ENCODE results near the gene YWHAE. TPM values are rescaled to one million over a fixed set of nuclear protein-coding genes. Genes with fewer than 3 reads are reported as not detected.

Gene YWHAE
- total and polyA plus RNA-seq, 2 of the 4 experiments (the other 2 are of a cell fraction): 358 to 774 TPM

GRCh38 chr17:1362964-1363363, 37.1 kb downstream of the YWHAE start:
- Histone ChIP-seq H3K9me3 (ENCODE audit: control insufficient read depth, insufficient read depth, low read length) (no peaks in the 10 kb centered on the region), H3K4me2 (ENCODE audit: low read depth, low read length) (no peak overlapping the region), H3K18ac (ENCODE audit: low read depth, low read length) (no peak overlapping the region), H3K79me1 (ENCODE audit: low read depth in 1 of 2, low read length in 2 of 2) (peaks cover 0 to 60% of the 10 kb centered on the region in 2 experiments; a peak in 2 of 4 replicates), H2AK9ac (replicated peaks; ENCODE audit: low read depth, low read length, poor library complexity) (no peak overlapping the region), H2AFZ (replicated peaks; ENCODE audit: low read length, poor library complexity) (no peak overlapping the region), H4K8ac (ENCODE audit: low read depth in 2 of 2, low read length in 2 of 2) (no peak overlapping the region), H3K27me3 (ENCODE audit: control insufficient read depth, insufficient read depth, low read length) (no peaks in the 10 kb centered on the region), H3K27ac (ENCODE audit: insufficient read depth, low read length) (no peak overlapping the region), H2BK20ac (ENCODE audit: low read depth, low read length) (no peak overlapping the region), H3K56ac (ENCODE audit: extremely low read depth, insufficient read depth, low read length) (no peak overlapping the region), H3K23ac (ENCODE audit: low read depth, low read length) (no peak overlapping the region), H4K91ac (ENCODE audit: insufficient read depth, low read depth, low read length) (no peak overlapping the region), H2BK15ac (ENCODE audit: low read depth, low read length) (no peak overlapping the region), H2BK5ac (ENCODE audit: low read depth, low read length, poor library complexity, severe bottlenecking) (no peak overlapping the region), H3K4ac (ENCODE audit: low read depth, low read length) (no peak overlapping the region), H3K14ac (replicated peaks; ENCODE audit: low read depth, low read length) (no peak overlapping the region), H3K9ac (ENCODE audit: low read depth, low read length) (no peak overlapping the region), H2AK5ac (ENCODE audit: low read depth, low read length) (no peak overlapping the region), H3K4me1 (ENCODE audit: control insufficient read depth, insufficient read depth, low read length) (peaks cover 19% of the 10 kb centered on the region), H3K36me3 (ENCODE audit: control insufficient read depth, insufficient read depth, low read length) (peaks cover 23% of the 10 kb centered on the region), H3K9me1 (ENCODE audit: insufficient read depth, low read length) (peaks cover 5% of the 10 kb centered on the region; the same call in 1 of the 2 replicates), H4K20me1 (ENCODE audit: insufficient read depth, low read length) (peaks cover 88% of the 10 kb centered on the region), H2BK120ac (ENCODE audit: low read depth, low read length) (no peak overlapping the region), H3K4me3 (ENCODE audit: insufficient read depth, low read depth, low read length) (no peak overlapping the region), H4K5ac (ENCODE audit: low read depth, low read length) (no peak overlapping the region)
- no peak for DNase-seq
- 40% methylated on average over 1 of the region's 3 CpGs; no CpG with 5 or more reads in 1 of the 2 experiments for WGBS, 2 experiments (ENCODE audit: extremely low coverage in 2 of 2, insufficient read length in 1 of 2)
- intact Hi-C loops (cut with micrococcal nuclease): no loop called here
- in situ Hi-C loops (cut with MboI; ENCODE audit: low sequenced_read_pairs): loop anchor here (10.0 kb wide), 2 partner anchors 72 to 152 kb away; partner anchors contain the start of gene INPP5K
- dilution Hi-C loops (cut with HindIII; ENCODE audit: low sequenced_read_pairs, unreplicated experiment): no loop called here
- no TSS peak for BruUV-seq (replicated peaks)
- ChIA-PET CTCF (no interaction called here), POLR2A (ENCODE audit: unreplicated experiment) (no interaction called here)
- ATAC-seq (ENCODE audit: low read depth): no peak
- TF ChIP-seq POLR2A (IDR thresholded peaks at IDR 0.05; ENCODE audit: low read depth, low read length) (no peak), CEBPB (IDR thresholded peaks at IDR 0.05; ENCODE audit: low read depth, low read length) (0 out of 2 replicates have a peak, but pooled peaks have one; percentile 8)
